H9 (cell line): ENCODE measurements around the gene SGCD. TPM values are rescaled to one million over a fixed set of nuclear protein-coding genes. Genes with fewer than 3 reads are reported as not detected.

Source experiments
- DNase-seq: peaks from one replicate; pipeline ENCODE4 v3.0.0-alpha.2; 2017
- H2AFZ ChIP-seq: one replicate; pipeline ENCODE4 v1.6.1; 2013; ENCODE audit warnings: mild to moderate bottlenecking, low read length, control low read depth, moderate library complexity
- H2AK5ac ChIP-seq: 2 replicates; pipeline ENCODE4 v1.6.1; 2013; ENCODE audit warnings: low read length, control low read depth, mixed read lengths; ENCODE audit not compliant: insufficient read length
- H2BK120ac ChIP-seq: one replicate; pipeline ENCODE4 v1.6.1; 2013; ENCODE audit warnings: low read depth, mild to moderate bottlenecking, low read length, control low read depth, inconsistent platforms; ENCODE audit not compliant: poor library complexity, severe bottlenecking
- H2BK12ac ChIP-seq: 2 replicates; pipeline ENCODE4 v1.6.1; 2013; ENCODE audit warnings: low read length, control low read depth, mixed read lengths, low read depth; ENCODE audit not compliant: insufficient read length
- H2BK15ac ChIP-seq: 2 replicates; pipeline ENCODE4 v1.6.1; 2013; ENCODE audit warnings: low read depth, low read length, control low read depth
- H2BK20ac ChIP-seq: one replicate; pipeline ENCODE4 v1.6.1; 2013; ENCODE audit warnings: low read depth, mild to moderate bottlenecking, low read length, control low read depth, inconsistent platforms; ENCODE audit not compliant: poor library complexity, severe bottlenecking
- H2BK5ac ChIP-seq: 2 replicates; pipeline ENCODE4 v1.6.1; 2013; ENCODE audit warnings: low read length, control low read depth, mixed read lengths; ENCODE audit not compliant: insufficient read length
- H3K14ac ChIP-seq: 2 replicates; pipeline ENCODE4 v1.6.1; 2013; ENCODE audit warnings: low read length, control low read depth; ENCODE audit not compliant: insufficient read depth
- H3K18ac ChIP-seq: 2 replicates; pipeline ENCODE4 v1.6.1; 2013; ENCODE audit warnings: low read depth, mild to moderate bottlenecking, mixed read lengths, low read length, control low read depth; ENCODE audit not compliant: insufficient read length
- H3K23ac ChIP-seq: 2 replicates; pipeline ENCODE4 v1.6.1; 2013; ENCODE audit warnings: low read length, control low read depth, mixed read lengths, low read depth; ENCODE audit not compliant: insufficient read length
- H3K23me2 ChIP-seq: 2 replicates; pipeline ENCODE4 v1.6.1; 2013; ENCODE audit warnings: low read depth, mild to moderate bottlenecking, mixed read lengths, low read length, control low read depth; ENCODE audit not compliant: insufficient read length, poor library complexity, severe bottlenecking
- H3K27ac ChIP-seq: 2 replicates; pipeline ENCODE4 v1.5.1; 2013; ENCODE audit warnings: low read length, control low read depth, mixed read lengths, low read depth; ENCODE audit not compliant: insufficient read length
- H3K27me3 ChIP-seq: 2 replicates; pipeline ENCODE4 v1.6.1; 2013; ENCODE audit warnings: low read length, control low read depth, inconsistent platforms; ENCODE audit not compliant: insufficient read depth
- H3K4ac ChIP-seq: 2 replicates; pipeline ENCODE4 v1.6.1; 2013; ENCODE audit warnings: low read depth, mild to moderate bottlenecking, control low read depth, inconsistent platforms, low read length, moderate library complexity
- H3K4me1 ChIP-seq: 2 replicates; pipeline ENCODE4 v1.6.1; 2013; ENCODE audit warnings: low read length, control low read depth, inconsistent platforms; ENCODE audit not compliant: insufficient read depth
- H3K4me2 ChIP-seq: 2 replicates; pipeline ENCODE4 v1.6.1; 2013; ENCODE audit warnings: low read length, control low read depth, mixed read lengths; ENCODE audit not compliant: insufficient read length, insufficient read depth
- H3K56ac ChIP-seq: 2 replicates; pipeline ENCODE4 v1.6.1; 2013; ENCODE audit warnings: low read depth, mild to moderate bottlenecking, mixed read lengths, low read length, control low read depth; ENCODE audit not compliant: insufficient read length
- H3K79me1 ChIP-seq: 2 replicates; pipeline ENCODE4 v1.6.1; 2013; ENCODE audit warnings: low read depth, mild to moderate bottlenecking, moderate library complexity, low read length, control low read depth, inconsistent platforms; ENCODE audit not compliant: insufficient read depth, poor library complexity, severe bottlenecking
- H3K79me2 ChIP-seq: 2 replicates; pipeline ENCODE4 v1.6.1; 2013; ENCODE audit warnings: low read length, control low read depth, inconsistent platforms; ENCODE audit not compliant: insufficient read depth
- H3K9ac ChIP-seq: 2 replicates; pipeline ENCODE4 v1.6.1; 2013; ENCODE audit warnings: low read length, control low read depth, mixed read lengths; ENCODE audit not compliant: insufficient read length; ENCODE audit errors: extremely low read depth
- H3K9me3 ChIP-seq: one replicate; pipeline ENCODE4 v1.6.1; 2013; ENCODE audit warnings: low read depth, low read length, inconsistent platforms; ENCODE audit not compliant: control insufficient read depth
- H3T11ph ChIP-seq: one replicate; pipeline ENCODE4 v1.6.1; 2013; ENCODE audit warnings: mild to moderate bottlenecking, low read length, control low read depth, inconsistent platforms
- H4K20me1 ChIP-seq: one replicate; pipeline ENCODE4 v1.6.1; 2013; ENCODE audit not compliant: control insufficient read depth, insufficient read length, insufficient read depth
- H4K5ac ChIP-seq: 2 replicates; pipeline ENCODE4 v1.6.1; 2013; ENCODE audit warnings: low read depth, mild to moderate bottlenecking, mixed read lengths, low read length, control low read depth; ENCODE audit not compliant: insufficient read length
- H4K8ac ChIP-seq: replicated peaks from 2 replicates; pipeline ENCODE4 v1.6.1; 2013; ENCODE audit warnings: low read length, control low read depth, mixed read lengths, low read depth; ENCODE audit not compliant: insufficient read length
- H4K91ac ChIP-seq: 2 replicates; pipeline ENCODE4 v1.6.1; 2013; ENCODE audit warnings: low read depth, mild to moderate bottlenecking, moderate library complexity, mixed read lengths, low read length, control low read depth; ENCODE audit not compliant: insufficient read length
- H3K27ac Mint-ChIP-seq, 3 experiments: 2 replicates in 2 of 3; 3 replicates in 1 of 3; pipeline ENCODE4 v1.8.0; 2020 to 2021; ENCODE audit warnings: mixed read lengths in 3 of 3, mild to moderate bottlenecking in 1 of 3, moderate library complexity in 1 of 3
- H3K27me3 Mint-ChIP-seq: 2 replicates; pipeline ENCODE4 v1.8.0; 2021; ENCODE audit warnings: low read depth, mild to moderate bottlenecking, moderate library complexity, mixed read lengths
- H3K36me3 Mint-ChIP-seq, 3 experiments: 2 replicates in 2 of 3; 3 replicates in 1 of 3; pipeline ENCODE4 v1.8.0; 2020 to 2021; ENCODE audit warnings: low read depth in 3 of 3, mixed read lengths in 3 of 3; ENCODE audit not compliant: insufficient read depth in 1 of 3
- H3K4me1 Mint-ChIP-seq, 2 experiments: 2 replicates each; pipeline ENCODE4 v1.8.0; 2020; ENCODE audit warnings: mixed read lengths in 2 of 2
- H3K4me3 Mint-ChIP-seq, 2 experiments: 2 replicates in 1 of 2; 3 replicates in 1 of 2; pipeline ENCODE4 v1.8.0; 2020 to 2021; ENCODE audit warnings: mild to moderate bottlenecking in 2 of 2, mixed read lengths in 2 of 2, moderate library complexity in 1 of 2
- H3K9me3 Mint-ChIP-seq, 2 experiments: 2 replicates in 1 of 2; 3 replicates in 1 of 2; pipeline ENCODE4 v1.8.0; 2020; ENCODE audit warnings: mild to moderate bottlenecking in 2 of 2, mixed read lengths in 2 of 2, moderate library complexity in 1 of 2
- CTCF ChIP-seq: fragments of 200-600 bp; sonication (generic); conservative IDR thresholded peaks from 3 replicates; pipeline ENCODE4 v1.8.0; 2021; ENCODE audit warnings: antibody characterized with exemption, mild to moderate bottlenecking
- WGBS: extraction: QIAGEN DNeasy Blood & Tissue Kit; methylation state at CpG from one replicate; pipeline ENCODE4 v1.1.7; 2013; ENCODE audit warnings: missing lambda C conversion rate, low lambda C conversion rate, mixed read lengths; ENCODE audit not compliant: insufficient read length; ENCODE audit errors: extremely low coverage; 5-methylcytosine and 5-hydroxymethylcytosine counted together
- total RNA-seq: library from RNA; stranded (reverse); gene quantifications from 2 replicates; pipeline ENCODE4 v1.2.1, GENCODE V29; 2021

Gene SGCD
- total RNA-seq, 1 experiment from 2014 or later = 0.11 TPM

GRCh38 chr5:156735477-156735876 lies 408.5 kb downstream of the SGCD start:
- no peaks in the 10 kb centered on the region for H3K36me3 Mint-ChIP-seq
- Histone ChIP-seq H2BK120ac (no peak overlapping the region), H4K8ac (no peak overlapping the region), H4K20me1 (no peaks in the 10 kb centered on the region), H3K4me1 (no peaks in the 10 kb centered on the region), H3K9ac (no peak overlapping the region), H2AK5ac (no peak overlapping the region), H3K4ac (no peak overlapping the region), H3K79me2 (no peaks in the 10 kb centered on the region), H3K27me3 (no peaks in the 10 kb centered on the region), H3K79me1 (no peaks in the 10 kb centered on the region), H4K91ac (no peak overlapping the region), H3K4me2 (no peak overlapping the region), H3K27ac (no peak overlapping the region), H3K23me2 (no peaks in the 10 kb centered on the region), H3K56ac (no peak overlapping the region), H2BK20ac (no peak overlapping the region), H3K14ac (no peak overlapping the region; the same call in 1 of the 2 replicates), H2BK5ac (no peak overlapping the region), H3K18ac (no peak overlapping the region), H3T11ph (no peak overlapping the region), H2AFZ (no peak overlapping the region), H4K5ac (no peak overlapping the region), H2BK12ac (no peak overlapping the region), H3K9me3 (no peaks in the 10 kb centered on the region), H2BK15ac (no peak overlapping the region), H3K23ac (no peak overlapping the region)
- H3K9me3 Mint-ChIP-seq = no peaks in the 10 kb centered on the region; a peak in 1 of 5 replicates
- WGBS = no CpG with 5 or more reads among the region's 3 CpGs
- DNase-seq = no peak
- peaks cover 0 to 18% of the 10 kb centered on the region in 2 experiments; a peak in 2 of 4 replicates for H3K4me1 Mint-ChIP-seq
- no peak overlapping the region for H3K4me3 Mint-ChIP-seq
- TF ChIP-seq CTCF = no peak
- H3K27ac Mint-ChIP-seq = no peak overlapping the region
- no peaks in the 10 kb centered on the region for H3K27me3 Mint-ChIP-seq
